Left ventricle myocardium superior (tissue), 1 donor: Measurements from ENCODE around the gene CD47. TPM values are rescaled to one million over a fixed set of nuclear protein-coding genes. Genes with fewer than 3 reads are reported as not detected.
A peak's percentile ranks its signal among the peaks of the same experiment; 100 is the strongest.

Experiments used
- ATAC-seq: fragments of 200-7000 bp; cut with Tn5 transposase; one replicate; pipeline ENCODE4 v1.9.1; 2020; ENCODE audit warnings: mild to moderate bottlenecking, moderate library complexity
- DNase-seq: peaks from one replicate; pipeline ENCODE4 v3.0.0-alpha.2; 2020
- intact Hi-C: fragments of 100-400 bp; cut with micrococcal nuclease; formaldehyde crosslinking; loops from one replicate; pipeline ENCODE4 v1.11.0; 2022
- total RNA-seq: library from RNA; stranded (reverse); fragmentation: NEBNext Ultra II Directional; extraction: Animal tissue kit (Norgen Biotek cat#: 25700); gene quantifications from one replicate; pipeline ENCODE4 v1.2.1, GENCODE V29; 2021
- donor health status: DM: no; HTN: yes; CAD: no; lungs with severe emphysema.

CD47 gene
- total RNA-seq, 1 donor from 2014 or later: 37.7 TPM

DNA sequence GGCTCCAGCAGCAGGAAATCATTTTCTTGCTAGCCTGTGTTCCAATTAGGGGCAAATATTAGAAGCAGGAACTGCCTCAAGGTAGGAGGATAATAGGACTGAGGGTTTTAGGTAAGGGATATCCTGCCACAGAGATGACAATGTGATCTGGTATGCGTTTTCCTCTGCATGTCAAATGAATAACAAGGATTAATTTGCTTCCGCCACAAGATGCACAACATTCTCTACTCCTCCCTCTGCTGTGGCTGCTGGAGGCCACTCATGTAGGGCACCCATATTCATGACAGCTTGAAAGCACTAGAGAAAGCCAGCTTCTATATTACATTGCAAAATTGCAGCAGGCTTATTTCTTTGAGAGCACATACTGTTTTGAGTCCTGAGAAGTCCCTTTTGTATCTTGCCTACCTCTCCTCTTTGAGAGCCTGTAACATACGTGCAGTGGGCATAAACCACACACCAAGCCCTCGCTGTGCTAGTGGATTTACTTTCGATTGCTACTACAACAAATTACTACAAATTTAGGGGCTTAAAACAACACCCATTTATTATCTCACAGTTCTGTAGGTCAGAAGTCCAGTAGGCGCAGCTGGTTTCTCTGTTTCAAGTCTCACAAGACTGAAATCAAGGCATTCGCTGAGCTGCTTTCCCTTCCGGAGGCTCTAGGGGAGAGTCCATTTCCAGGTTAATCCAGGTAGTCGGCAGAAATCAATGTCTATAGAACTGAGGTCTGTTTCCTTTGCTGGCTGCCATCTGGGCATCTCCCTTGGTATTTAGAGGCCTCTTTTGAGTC is 5.9 kb upstream of the CD47 start:
- DNase-seq: no peak
- no peak for ATAC-seq
- intact Hi-C loops: no loop called here

DNA sequence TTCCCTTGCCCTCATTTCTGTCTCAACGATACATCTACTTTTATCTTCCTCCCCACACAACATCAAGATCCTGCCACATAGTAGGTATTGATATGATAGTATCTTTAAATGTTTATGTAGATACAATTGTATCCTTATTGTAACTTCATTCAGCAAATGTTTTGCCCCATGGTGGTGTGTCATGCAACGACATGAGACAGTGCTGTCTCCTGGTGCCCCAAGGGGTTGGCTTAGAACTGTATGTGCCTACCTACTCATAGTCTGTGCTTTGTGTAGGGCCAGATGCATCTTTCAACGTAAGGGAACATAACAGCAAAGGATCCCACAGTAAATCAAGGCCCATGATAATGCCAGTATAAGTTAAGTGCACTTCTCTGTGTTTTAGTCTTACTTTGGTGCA is 2.8 kb upstream of the CD47 start:
- DNase-seq (no peak), ATAC-seq (no peak)
- intact Hi-C loops: no loop called here

DNA sequence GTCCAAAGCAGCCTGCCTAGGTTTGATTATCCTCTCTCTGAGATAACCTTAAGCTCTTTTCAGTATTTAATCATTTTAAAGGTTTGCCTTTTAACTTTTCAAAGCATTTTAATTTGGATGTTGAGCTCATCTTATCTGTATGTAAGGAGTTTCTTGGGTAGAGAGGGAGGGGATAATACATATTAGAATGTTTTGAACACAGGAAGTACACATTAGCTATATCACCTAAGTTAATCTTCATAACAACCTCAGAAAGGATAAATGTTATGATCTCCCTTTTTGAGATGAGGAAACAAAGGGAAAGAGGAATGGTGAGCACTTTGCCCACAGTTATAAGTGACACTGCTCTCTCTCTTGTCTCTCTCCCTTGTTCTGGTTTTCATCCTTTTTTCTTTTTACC is 2.2 kb upstream of the CD47 start:
- intact Hi-C loops: no loop called here
- DNase-seq: no peak
- ATAC-seq: no peak

DNA sequence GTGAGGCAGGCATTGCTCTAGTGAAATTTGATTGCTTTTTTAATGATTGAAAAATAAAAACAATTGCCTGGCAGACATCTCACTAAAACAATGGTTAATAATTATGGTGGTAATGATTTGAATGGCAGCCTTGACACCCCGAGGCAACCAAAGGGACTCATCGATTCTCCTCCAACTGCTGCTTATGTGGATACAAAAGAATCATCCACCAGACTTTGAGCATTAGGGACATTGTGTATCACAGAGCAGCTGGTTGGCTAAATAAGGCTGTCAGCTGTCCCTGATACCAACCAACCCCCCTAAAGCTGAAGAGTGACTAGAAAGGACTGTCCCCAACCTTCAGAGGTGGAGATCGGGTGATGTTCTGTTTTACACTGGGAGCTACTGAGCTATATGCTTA is 1.7 kb upstream of the CD47 start:
- ATAC-seq: no peak
- DNase-seq: no peak
- intact Hi-C loops: no loop called here

DNA sequence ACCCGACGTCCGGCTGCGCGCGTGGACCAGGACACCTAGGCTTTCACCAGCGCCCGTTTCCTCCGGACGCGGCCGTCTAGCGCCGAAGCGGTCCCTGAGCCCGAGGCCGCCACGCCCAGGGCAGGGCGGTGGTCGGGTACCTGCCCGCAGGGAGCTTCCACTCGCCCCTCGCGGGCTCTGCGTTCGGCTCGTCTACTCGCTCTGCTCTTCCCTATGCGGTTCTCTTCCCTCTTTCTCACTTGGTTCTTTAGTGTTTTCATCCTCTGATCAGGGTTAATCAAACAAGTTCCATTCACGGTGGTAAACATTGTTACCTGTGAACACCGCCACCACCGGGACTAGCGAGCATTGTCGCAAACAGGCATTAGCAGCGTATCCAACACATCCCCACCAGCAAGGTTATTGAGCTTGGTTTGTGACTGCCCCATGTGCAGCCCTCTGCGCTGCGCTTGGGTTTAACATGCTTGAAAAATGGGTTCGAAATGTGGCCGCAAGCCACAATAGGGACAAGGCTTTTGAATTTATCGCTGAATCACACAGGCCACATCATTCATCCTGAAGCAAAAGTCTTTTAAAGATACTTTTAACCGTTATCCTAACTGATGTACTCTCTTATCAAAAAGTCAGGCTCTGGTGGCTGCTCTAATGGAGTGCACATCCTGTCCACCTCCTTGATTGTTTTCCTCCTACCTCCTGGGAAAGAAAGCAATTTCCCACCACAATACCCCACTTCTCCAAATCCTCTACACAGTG is 843 bp upstream of the CD47 start:
- no peak for DNase-seq

DNA sequence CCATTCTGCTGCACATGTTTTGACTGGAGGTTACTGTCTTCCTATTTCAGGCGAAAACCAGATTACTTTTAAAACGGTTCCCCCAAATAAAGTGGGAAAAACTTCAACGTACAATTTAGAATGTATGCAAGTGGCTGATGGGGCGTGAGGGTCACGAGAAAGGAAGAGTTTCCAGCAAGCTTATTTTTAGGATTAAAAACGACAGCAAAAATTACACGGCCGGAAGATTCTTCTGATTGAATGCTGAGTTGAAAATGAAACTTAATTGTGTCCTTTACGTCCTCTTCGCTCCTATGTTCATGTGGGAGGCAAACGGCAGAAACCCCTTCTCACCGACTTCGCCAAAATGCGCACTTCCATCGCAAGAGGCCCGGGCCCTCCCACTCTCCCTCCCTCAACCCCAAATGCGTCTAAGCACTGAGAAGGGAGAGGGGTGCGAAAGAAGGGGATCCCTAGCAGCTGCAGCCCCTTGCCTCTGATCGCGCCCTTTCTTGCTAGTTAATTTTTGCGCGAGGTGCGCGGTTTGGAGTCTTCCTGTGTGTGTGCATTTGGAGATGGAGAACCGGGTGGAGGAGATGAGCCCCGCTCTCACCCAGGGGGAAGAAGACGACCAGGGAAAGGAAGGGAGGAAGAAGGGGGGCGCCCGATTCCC is 656 bp downstream of the CD47 start:
- DNase-seq (no peak), ATAC-seq (peak; percentile 23)
- intact Hi-C loops: no loop called here

More for the DNA sequence above, 843 bp upstream of the CD47 start:
- no peak for ATAC-seq
- intact Hi-C loops: no loop called here

DNA sequence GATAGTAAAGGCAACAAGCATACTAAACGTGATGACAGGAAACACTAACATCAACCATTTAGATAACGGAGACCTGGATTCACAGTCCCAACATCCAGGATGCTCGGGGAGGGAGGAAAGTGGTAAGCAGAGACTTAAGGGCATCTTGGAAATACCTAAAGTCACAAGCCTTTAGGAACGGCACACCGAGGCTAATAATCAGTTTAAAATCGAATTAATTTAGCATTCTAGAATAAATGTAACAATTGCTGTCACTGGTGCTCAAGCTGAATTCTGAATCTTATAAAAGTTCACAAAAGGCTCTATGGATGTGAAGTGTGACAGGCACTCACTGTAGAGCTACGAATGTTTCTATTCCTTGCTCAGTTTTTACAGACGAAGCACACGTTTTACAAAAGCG is 1.3 kb downstream of the CD47 start:
- ATAC-seq (no peak), DNase-seq (no peak)
- intact Hi-C loops: no loop called here

DNA sequence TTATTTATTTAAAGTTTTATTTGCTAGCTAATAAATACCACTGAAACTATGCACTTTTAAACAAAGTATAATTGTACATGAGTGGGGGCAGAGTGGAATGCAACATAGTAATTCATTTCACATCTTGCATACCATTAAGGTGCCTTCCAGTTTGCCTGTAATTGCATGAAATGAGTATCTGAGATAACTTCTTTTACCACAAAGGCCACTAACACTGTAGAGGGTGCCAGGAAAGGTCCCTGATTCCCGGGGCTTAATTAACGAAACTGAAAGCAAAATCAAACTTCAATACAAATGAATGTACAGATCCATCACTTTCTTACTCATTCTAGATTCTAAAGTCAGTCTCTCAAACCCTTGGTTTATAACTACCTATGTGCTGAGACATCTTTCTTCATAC is 2.1 kb downstream of the CD47 start:
- intact Hi-C loops: no loop called here
- DNase-seq (no peak), ATAC-seq (no peak)

DNA sequence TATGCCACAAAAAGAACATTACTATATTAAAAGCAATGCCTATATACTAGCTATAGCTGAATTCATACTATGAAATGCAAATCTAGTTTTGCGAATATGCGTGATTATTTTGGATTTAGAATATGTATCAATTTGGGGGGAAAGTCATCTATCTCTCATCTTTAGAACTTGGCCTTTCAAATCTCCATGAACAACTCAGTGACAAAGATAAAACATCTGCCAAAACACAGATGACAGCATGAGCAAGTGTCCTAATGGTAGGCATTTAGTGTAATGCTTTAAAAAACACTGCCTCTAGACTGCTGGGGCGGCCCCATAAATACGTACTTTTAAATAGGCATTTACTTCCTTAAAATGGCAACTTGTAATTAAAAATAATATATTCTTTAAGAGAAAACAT is 2.7 kb downstream of the CD47 start:
- DNase-seq (no peak), ATAC-seq (no peak)
- intact Hi-C loops: no loop called here

DNA sequence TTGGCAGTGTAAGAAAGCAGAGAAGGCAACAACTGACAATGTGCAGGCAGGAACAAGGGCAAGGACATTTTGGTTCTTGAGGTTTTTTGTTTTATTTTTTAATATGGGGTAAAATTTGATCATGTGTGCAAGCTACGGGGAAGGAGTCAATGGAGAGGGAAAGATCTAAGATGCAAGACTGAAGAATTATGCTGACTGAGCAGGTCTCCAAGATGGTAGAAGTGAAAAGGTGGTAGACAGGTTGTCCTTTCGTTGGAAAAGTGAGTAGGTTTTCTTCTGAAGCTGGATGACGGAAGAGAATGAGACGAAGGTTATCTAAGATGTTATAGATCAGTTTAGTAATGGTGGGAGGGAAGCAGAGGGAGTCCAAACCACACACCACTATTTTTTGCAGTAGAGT is 4.2 kb downstream of the CD47 start:
- no peak for DNase-seq
- intact Hi-C loops: no loop called here
- no peak for ATAC-seq

DNA sequence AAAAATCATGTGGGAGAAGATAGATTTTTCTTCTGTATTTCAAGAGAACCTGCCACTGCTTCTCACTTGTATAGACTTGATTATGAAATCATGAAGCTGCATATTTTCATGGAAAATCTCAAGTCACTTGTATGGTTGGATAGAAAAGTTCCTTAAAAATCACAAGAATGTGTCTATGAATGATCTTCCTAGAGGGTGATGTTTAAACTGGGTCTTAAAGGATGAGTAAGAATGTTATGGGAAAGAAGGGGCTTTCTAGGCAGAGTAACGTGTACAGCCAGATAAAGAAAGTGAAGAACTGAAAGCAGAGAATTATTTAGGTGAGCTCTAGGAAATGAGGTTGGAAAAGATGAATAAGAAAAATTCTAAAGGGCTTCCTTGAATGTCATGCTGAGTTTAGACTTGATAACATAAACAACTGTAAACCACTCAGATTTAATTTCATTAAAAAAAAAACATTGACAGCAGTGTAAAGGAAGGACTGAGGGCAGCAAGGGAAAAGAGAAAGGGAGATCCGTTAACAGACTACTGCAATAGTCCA is 5.0 kb downstream of the CD47 start:
- DNase-seq (no peak), ATAC-seq (no peak)
- intact Hi-C loops: no loop called here

DNA sequence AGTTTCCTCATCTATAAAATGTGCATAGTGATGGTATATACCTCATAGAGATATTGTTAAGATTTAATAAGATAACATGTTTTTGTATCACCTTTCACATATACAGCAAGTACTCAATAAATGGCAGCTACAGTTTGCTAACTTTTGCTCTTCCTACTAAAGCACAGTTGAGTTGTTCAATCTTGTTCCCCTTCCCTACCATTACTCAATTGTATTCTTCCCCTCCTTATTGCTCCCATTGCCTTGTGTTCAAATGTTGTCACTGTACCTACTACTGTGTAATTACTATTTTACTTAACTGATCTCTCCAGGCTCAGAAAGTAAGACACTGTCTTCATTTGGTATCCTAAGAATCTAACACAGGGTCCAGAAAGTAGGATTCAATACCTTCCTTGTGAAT is 5.5 kb downstream of the CD47 start:
- ATAC-seq (no peak), DNase-seq (no peak)
- intact Hi-C loops: no loop called here

DNA sequence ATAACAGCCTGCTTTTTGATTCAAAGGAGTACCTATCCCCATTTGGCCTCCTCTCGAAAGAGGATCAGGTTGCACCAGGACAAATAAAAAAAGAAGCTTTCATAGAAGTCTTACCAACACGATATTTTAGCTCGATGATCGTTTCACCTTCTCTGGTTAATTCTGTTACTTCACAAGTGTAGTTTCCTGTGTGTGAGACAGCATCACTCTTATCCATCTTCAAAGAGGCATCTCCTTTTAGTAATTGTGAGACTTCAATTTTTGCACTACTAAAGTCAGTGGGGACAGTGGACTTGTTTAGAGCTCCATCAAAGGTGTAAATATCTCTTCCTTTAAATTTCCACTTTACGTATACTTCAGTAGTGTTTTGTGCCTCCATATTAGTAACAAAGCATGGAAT is 11.0 kb downstream of the CD47 start:
- ATAC-seq: no peak
- DNase-seq: no peak
- intact Hi-C loops: no loop called here

DNA sequence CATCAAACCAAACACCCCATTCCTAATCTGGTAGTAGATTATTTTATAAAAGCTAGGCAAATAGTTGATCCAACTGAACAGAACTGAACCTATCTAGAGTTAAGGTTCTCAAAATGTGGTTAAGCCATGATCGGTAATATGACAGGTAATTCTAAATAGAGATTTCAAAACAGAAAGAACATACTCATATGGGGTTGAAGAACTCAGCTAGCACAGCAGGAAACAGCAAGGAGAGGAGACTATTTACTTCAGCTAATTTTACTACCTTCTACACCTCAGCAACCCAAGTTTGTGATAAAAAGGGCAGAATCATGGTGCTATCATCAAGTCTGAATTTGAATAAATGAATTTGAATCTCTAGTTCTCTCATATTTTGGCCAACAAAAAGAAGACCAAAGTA is 11.8 kb downstream of the CD47 start:
- ATAC-seq: no peak

DNA sequence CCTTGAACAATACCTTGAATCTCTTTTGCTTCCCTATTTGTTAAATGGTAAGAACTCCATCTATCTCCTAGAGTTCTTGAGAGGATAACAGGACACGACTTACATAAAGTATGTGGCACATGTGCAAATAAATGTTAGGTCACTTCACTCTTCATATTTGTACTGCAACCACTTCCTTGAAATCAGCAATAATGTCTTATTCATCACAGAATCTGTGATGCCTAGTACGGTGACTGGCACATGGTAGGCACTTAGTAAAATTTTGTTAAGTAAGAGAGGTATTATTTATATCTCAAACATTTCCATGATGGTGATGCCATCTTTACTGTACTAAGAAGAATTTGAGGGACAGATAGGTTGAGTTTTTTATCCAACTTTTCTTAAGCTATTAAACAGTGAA is 14.3 kb downstream of the CD47 start:
- intact Hi-C loops: no loop called here
- no peak for DNase-seq
- no peak for ATAC-seq

More for the DNA sequence above, 11.8 kb downstream of the CD47 start:
- intact Hi-C loops: no loop called here
- DNase-seq: no peak

DNA sequence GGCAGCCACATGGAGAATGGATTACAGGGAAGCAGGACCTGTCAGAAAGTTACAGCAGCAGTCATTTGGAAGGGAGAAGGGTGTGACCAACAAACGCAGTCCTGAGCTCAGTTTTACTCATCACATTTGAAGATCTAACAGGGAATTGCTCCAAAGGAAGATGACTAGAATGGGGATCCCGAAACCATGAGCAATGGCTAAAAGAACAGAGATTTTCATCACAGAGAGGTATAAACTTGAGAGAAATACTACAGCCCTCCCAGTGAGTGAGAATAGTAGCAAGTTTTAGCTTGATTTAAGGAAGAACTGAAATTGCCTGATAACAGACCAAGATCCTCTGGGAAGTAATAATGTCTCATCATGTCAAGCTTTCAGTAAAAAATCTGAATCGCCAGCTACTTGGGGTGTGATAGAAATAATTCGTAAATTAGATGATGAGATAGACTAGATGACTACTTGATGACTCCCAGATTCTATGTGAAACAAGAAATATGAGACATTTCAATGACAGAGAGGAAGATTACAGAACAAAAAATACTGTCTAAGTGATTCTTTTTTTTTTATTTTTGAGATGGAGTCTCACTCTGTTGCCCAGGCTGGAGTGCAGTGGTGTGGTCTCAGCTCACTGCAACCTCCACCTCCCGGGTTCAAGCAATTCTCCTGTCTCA is 16.9 kb downstream of the CD47 start:
- intact Hi-C loops: no loop called here
- DNase-seq (no peak), ATAC-seq (no peak)

DNA sequence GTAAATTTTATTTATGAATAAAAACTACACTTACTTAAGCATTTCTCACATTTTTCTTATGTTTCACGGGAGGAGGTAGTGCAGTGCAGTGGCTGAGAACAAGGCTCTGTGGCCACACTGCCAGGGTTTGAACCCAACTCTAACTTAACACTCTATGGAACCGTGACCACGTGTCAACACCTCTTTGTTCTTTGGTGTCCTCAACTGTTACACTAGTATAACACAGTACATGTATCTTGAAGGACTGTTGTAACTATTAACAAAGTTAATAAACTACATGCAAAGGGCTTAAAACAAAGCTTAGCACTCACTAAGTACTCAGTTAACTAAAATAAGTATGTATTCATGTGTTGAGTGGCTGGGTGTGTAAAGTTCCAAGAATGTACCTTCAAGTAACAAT is 19.5 kb downstream of the CD47 start:
- intact Hi-C loops: no loop called here
- DNase-seq: no peak

DNA sequence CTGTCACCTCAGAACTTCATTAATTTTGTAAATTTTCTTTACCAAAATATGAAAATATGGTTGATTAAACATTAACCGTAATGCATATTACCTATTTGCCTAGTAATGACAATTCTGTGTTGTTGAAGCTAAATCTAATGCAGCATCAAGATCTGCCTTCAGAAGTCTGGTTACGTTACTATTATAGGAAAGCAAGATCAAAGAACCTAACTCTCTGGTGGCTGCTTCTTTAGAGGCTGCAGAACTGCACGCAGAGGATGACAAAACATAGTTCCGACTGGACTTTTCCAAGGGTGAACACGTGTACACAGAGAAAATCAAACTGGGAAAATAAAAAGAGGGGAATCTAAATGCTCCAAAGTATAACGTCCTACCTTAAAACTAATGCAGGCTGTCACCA is 20.5 kb downstream of the CD47 start:
- intact Hi-C loops: no loop called here
- no peak for DNase-seq
- ATAC-seq: no peak

More for the DNA sequence above, 19.5 kb downstream of the CD47 start:
- ATAC-seq: no peak

DNA sequence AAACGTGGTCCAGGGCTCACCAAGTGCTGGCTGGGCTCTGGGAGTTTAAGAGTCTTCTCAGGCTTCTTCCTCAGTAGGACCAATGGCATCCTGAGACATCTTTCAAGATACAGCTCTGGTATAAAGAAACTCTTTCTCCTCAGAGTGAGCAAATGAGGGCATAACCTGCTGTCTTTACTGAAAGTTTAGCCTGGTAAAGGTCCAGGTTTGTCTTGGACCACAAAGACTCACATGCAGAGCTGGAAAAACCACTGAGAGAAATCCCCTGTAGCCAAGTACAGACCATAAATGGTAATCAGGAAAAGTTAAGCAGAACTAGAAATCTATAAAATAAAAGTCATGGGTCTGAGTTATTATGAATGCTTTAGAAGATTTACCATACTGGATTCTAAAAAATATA is 23.1 kb downstream of the CD47 start:
- intact Hi-C loops: no loop called here
- DNase-seq: no peak
- no peak for ATAC-seq

DNA sequence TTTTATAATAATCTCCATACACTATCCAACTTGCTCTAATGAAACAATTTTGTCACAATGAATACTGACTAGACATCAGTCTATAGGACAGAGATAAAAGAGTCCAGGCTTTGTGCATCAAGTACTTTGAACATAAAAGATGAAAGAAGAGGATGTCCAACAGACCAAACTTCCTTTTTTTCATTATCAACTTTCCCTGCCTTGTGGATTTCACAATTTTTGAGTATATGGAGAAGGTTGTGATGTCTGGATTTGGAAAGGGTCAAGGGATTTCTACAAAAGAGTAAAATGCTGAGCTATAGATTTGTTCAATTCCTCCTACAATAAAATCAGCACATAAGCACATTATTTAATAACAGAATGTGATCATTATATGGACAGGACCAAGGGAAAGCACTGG is 25.7 kb downstream of the CD47 start:
- no peak for ATAC-seq
- intact Hi-C loops: no loop called here
- DNase-seq: no peak
